GM12872 (cell line): Measurements from ENCODE around the gene IQCE.

Source experiments
- TF ChIP-seq, protein P1 (sequence below): IDR thresholded peaks from 3 replicates; pipeline ENCODE4 v1.5.1; 2011; ENCODE audit warnings: low read depth, mild to moderate bottlenecking, low read length, moderate library complexity; ENCODE audit not compliant: insufficient read depth

IQCE gene

DNA sequence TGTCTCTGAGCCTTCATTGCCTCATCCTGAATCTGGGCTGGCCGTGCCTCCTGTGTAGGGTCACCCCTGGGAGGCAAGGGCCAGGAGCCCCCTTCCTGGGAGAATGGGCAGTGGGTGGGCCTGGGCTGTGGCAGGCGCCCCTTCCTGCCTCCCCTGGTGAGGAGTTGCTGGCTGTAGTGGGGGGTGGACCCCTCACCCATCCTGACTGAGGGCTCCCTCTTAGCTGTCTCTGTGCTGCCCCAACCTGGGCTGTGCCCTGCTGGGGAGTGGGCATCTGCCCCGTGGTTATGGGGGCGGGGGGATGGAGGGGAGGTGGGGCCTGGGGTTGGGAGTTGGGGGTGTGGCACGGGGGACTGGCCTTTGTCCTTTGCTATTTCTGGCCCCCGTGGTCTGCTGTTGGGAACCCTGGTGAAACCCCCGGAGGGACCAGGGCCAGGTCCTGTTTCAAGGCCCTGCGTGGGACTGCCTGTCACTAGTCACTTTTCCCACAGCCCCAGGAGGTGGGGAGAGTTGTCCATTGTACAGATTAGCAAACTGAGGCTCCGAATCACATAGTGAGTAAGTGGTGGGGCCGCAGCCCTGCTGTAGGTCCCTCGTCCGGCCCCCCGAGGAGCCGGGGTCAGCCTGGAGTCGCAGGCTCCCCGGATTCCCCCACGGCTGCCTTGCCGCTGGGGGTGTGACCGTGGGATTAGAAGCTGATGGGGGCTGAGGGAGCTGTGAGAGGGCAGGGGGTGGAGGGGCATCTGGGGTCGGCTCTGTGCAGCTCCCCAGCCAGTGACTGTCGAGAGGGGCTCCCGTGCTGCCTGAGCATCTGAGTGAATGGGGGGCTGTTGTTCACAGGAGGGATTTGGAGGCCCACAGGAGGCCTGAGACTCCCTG is 75.7 kb downstream of the IQCE start:
- TF ChIP-seq, protein P1, sequence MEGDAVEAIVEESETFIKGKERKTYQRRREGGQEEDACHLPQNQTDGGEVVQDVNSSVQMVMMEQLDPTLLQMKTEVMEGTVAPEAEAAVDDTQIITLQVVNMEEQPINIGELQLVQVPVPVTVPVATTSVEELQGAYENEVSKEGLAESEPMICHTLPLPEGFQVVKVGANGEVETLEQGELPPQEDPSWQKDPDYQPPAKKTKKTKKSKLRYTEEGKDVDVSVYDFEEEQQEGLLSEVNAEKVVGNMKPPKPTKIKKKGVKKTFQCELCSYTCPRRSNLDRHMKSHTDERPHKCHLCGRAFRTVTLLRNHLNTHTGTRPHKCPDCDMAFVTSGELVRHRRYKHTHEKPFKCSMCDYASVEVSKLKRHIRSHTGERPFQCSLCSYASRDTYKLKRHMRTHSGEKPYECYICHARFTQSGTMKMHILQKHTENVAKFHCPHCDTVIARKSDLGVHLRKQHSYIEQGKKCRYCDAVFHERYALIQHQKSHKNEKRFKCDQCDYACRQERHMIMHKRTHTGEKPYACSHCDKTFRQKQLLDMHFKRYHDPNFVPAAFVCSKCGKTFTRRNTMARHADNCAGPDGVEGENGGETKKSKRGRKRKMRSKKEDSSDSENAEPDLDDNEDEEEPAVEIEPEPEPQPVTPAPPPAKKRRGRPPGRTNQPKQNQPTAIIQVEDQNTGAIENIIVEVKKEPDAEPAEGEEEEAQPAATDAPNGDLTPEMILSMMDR: no peak

DNA sequence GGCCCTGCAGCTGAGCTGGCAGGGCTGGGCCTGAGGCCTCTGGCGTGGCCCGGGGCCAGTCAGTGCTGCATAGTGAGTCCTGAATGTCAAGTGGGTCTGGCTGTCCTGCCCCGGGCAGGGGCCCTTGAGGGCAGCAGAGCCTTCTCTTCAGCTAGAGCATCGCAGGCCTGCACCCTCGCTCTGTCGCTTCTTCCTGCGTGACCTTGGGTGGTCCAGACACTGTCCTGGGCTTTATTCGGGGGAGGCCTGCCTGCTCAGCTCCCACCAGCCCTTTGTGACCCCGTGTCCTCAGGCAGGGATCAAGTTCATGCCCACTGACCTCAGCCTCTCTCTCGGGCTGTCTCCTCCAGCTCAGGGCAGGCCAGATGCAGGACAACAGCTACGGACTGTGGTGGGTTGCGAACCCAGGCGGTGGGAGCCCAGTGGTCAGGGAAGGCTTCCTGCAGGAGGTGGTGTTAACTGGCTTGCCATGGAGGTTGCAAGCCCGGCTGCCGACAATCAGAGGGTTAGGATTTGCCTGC is 76.4 kb downstream of the IQCE start:
- TF ChIP-seq, protein P1: no peak

DNA sequence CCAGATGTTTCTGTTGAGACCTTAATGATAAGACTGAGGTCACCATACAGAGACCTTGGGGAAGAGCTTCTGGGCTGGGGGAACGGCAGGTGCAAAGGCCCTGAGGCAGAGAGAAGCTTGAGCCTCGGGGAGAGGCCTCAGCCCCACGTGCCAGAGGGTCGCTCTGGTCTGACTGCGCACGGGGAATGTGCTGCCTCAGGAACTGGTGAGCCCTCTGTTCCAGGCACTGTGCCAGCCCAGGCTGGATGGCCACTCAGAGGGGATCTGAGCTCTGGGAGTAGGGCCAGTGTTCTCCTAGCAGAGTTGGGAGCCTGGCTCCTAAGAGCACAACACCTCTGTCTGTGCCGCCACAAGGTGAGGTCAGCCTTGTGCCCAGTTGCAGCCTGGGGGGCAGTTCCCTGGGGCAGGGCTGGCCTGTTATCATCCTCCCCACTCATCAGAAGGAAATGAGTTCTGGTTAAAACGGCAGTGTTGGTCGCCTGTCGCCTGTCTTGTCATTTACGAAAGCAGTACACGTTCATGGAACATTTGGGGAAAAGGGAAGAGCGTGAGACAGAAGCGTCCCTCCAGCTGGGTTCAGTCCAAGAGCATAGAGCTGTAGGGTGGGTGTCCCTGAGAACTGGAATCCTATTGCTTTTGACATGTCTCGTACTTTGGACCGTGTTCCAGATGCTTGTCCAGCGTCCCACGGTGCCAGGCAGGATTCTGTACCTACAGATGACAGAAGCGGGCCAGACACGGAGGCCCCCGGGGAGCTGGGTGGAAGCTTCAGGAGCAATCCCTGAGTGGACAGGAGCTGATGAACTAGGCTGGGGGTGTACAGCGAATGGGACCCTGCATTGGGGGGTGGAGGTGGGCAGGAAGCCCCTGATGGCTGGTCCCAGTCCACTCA is 77.3 kb downstream of the IQCE start:
- TF ChIP-seq, protein P1: no peak

DNA sequence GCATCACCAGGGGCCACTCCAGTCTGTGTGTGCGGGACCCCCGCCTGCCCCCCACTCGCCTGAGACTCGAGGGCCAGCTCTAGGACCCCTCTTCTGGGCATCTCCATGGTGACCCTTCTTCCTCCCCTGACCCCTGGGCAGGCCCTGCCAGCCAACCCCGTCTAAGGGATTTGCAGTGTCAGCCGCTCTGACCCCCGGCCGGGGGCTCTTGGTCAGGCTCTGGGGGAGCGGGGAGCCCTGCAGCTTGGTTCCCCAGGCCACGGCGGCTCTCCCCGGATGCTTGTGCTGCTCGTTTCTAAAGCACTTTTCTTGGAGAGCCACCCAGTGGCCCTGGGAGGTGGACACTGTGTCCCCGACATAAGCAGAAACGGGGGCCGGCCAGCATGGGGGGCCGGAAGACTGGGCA is 78.3 kb downstream of the IQCE start:
- TF ChIP-seq, protein P1: no peak

DNA sequence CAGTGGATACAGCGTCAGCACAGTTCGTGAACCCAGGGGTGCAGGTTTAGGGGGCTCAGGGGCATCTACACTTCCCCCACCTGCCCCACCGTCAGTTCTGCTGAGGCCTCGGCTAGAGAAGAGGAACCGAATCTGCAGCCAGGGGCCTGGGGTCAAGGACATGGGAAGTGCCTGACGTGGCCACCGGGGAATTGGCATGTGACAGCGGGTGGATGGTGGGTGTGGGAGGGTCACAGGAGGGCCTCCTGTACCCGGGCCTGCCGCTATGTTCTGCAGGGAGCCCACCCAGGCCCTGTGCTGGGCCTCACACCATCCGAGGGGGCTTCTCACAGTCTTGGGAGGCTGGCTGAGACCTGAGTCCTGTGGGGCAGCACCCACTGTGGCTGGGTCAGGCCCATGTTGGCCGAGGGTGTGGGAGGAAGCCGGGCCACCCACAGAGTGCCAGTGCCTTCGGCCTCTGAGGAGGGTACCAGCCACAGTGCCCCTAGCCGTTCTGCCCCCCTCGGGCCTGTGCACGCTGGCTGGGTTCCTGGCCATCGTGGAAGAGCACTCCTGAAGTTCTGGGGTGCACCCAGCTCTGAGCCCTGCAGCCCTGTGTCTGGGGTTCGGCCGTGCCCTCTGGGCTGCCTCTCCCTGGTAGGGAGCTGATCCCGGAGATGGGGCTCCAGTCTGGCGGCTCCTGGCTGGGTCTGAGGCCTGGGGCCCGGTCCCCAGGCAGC is 78.9 kb downstream of the IQCE start:
- TF ChIP-seq, protein P1: no peak

DNA sequence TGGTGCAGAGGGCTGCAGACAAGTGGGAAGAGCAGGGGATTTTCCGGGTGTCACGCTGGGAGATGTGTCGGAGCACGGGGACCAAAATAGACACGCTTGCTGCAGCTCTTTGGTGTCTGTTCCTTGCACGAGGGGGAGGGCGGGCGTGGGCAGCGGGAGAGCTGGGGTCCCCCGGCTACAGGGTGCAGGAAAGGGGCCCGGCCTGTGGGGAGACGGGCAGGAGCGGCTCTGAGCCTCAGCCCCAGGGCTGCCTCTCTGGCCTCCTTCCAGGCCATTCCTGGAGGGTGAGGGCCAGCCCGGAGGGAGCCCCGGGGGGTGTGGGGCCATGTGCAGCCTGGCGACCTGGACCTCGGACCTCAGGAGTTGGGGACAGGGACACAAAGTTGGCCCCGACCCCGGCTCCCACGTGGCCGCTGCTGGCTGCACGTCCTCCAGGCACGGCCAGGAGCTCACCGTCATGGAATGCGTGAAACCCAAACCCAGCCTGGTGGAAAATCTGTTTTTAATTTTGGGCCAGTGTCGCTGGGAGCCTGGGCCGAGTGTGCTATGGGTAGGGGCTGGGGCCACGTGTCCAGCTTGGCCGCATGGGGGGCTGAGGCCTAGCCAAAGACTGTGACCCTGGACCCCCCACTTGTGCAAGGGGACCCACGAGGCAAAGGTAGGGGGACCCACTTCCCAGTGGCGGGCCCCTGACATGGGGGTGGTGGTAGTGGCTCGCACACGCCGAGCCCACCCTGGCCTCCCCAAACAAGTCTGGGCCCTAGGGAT is 79.6 kb downstream of the IQCE start:
- TF ChIP-seq, protein P1: no peak
